ENCODE measurements around the gene AFMID. TPM values are rescaled to one million over a fixed set of nuclear protein-coding genes. Genes with fewer than 3 reads are reported as not detected.
"Not testable (repeated sequence)": the region's sequence is repeated elsewhere in the genome, so short reads cannot be mapped to it uniquely, and the experiment has no call there.

Gene AFMID
- total and polyA plus RNA-seq, 2 donors (not counting 3 experiments of a cell fraction or from before 2014, with no cell fraction given) = 33.5 to 42.9 TPM

GRCh38 chr17:78138204-78139060 lies 48.7 kb upstream of the AFMID start:
- no TSS peak for BruUV-seq (replicated peaks)
- H3K9me1 ChIP-seq (replicated peaks; ENCODE audit: control insufficient read depth, extremely low read depth, insufficient read depth, low read length) = no peaks in the 10 kb centered on the region
- ChIA-PET CTCF (interaction anchor here (0.8 to 1.3 kb wide), 6 partner anchors 11 to 124 kb away, joined by 3 to 5 read pairs (median 4); no protein-coding TSS in a partner anchor), POLR2A (no interaction called here)
- H4K20me1 ChIP-seq (replicated peaks; ENCODE audit: control insufficient read depth, extremely low read depth, insufficient read depth, low read length) = no peaks in the 10 kb centered on the region
- H3K4me1 ChIP-seq (ENCODE audit: control insufficient read depth, extremely low read depth, insufficient read depth, low read length) = peaks cover 14% of the 10 kb centered on the region
- no peak overlapping the region for H3K27ac ChIP-seq (ENCODE audit: insufficient read depth, low read depth, low read length)
- DNase-seq (ENCODE audit: low read depth, low spot score) = no peak
- H3K27me3 ChIP-seq (ENCODE audit: control insufficient read depth in 2 of 2, insufficient read depth in 2 of 2, low read length in 2 of 2) = no peaks in the 10 kb centered on the region
- no peak overlapping the region for H2AFZ ChIP-seq (ENCODE audit: low read depth, low read length)
- intact Hi-C loops (cut with micrococcal nuclease) (no loop called here), dilution Hi-C loops (cut with MboI; ENCODE audit: extremely low pct_ligation_motif_present, low sequenced_read_pairs) (no loop called here)
- FAIRE-seq = no peak
- no peaks in the 10 kb centered on the region for H3K79me2 ChIP-seq (ENCODE audit: control insufficient read depth, insufficient read depth, low read length)
- H3K9me3 ChIP-seq (replicated peaks; ENCODE audit: control insufficient read depth, insufficient read depth, low read length) = no peaks in the 10 kb centered on the region
- no peak for TF ChIP-seq JUN (IDR thresholded peaks at IDR 0.05; ENCODE audit: borderline replicate concordance, insufficient read depth, insufficient read length, low read depth)
- TF ChIP-seq GATA2 (IDR thresholded peaks at IDR 0.05; ENCODE audit: insufficient read depth, insufficient read length, low read depth, low read length) = no peak
- TF ChIP-seq POLR2A (IDR thresholded peaks at IDR 0.05; ENCODE audit: low read depth, low read length) = no peak
- TF ChIP-seq, protein P1, sequence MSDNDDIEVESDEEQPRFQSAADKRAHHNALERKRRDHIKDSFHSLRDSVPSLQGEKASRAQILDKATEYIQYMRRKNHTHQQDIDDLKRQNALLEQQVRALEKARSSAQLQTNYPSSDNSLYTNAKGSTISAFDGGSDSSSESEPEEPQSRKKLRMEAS (IDR thresholded peaks at IDR 0.05; ENCODE audit: insufficient read depth, insufficient read length) = no peak
- H3K36me3 ChIP-seq (ENCODE audit: control insufficient read depth in 2 of 2, extremely low read depth in 1 of 2, insufficient read depth in 2 of 2, low read length in 2 of 2) = no peaks in the 10 kb centered on the region
- H3K4me3 ChIP-seq (replicated peaks in 1 of 3; ENCODE audit: insufficient read depth in 1 of 3, low read depth in 1 of 3, low read length in 3 of 3) = no peak overlapping the region
- no peak overlapping the region for H3K4me2 ChIP-seq (ENCODE audit: insufficient read depth, low read length)
- H3K9ac ChIP-seq (replicated peaks; ENCODE audit: extremely low read depth, insufficient read depth, low read length) = no peak overlapping the region

DNA sequence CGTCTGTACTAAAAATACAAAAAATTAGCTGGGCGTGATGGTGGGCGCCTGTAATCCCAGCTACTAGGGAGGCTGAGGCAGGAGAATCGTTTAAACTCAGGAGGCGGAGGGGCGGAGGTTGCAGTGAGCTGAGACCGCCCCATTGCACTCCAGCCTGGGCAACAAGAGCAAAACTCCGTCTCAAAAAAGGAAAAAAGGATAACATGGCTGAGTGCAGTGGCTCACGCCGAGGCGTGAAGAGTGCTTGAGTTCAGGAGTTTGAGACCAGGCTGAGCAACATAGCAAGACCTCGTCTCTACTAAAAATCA lies 47.3 kb upstream of the AFMID start:
- not testable (repeated sequence) for H3K27ac ChIP-seq (ENCODE audit: insufficient read depth, low read depth, low read length)

More for the DNA sequence above, 47.3 kb upstream of the AFMID start:
- dilution Hi-C loops (cut with MboI; ENCODE audit: extremely low pct_ligation_motif_present, low sequenced_read_pairs); H3K4me3 ChIP-seq (replicated peaks in 1 of 3; ENCODE audit: insufficient read depth in 1 of 3, low read depth in 1 of 3, low read length in 3 of 3); H3K27me3 ChIP-seq (ENCODE audit: control insufficient read depth in 2 of 2, insufficient read depth in 2 of 2, low read length in 2 of 2); H3K4me2 ChIP-seq (ENCODE audit: insufficient read depth, low read length); DNase-seq (ENCODE audit: low read depth, low spot score); H2AFZ ChIP-seq (ENCODE audit: low read depth, low read length); H4K20me1 ChIP-seq (replicated peaks; ENCODE audit: control insufficient read depth, extremely low read depth, insufficient read depth, low read length); H3K36me3 ChIP-seq (ENCODE audit: control insufficient read depth in 2 of 2, extremely low read depth in 1 of 2, insufficient read depth in 2 of 2, low read length in 2 of 2); H3K9ac ChIP-seq (replicated peaks; ENCODE audit: extremely low read depth, insufficient read depth, low read length); H3K9me1 ChIP-seq (replicated peaks; ENCODE audit: control insufficient read depth, extremely low read depth, insufficient read depth, low read length); FAIRE-seq; BruUV-seq (replicated peaks); H3K9me3 ChIP-seq (replicated peaks; ENCODE audit: control insufficient read depth, insufficient read depth, low read length); H3K79me2 ChIP-seq (ENCODE audit: control insufficient read depth, insufficient read depth, low read length); POLR2A ChIA-PET: not testable (repeated sequence)
- CTCF ChIA-PET = interaction anchor here (1.0 to 1.6 kb wide), 2 partner anchors 12 to 36 kb away, joined by 3 to 4 read pairs; partner anchors contain the start of gene TMC6
- H3K4me1 ChIP-seq (ENCODE audit: control insufficient read depth, extremely low read depth, insufficient read depth, low read length) = peaks cover 22% of the 10 kb centered on the region
- intact Hi-C loops (cut with micrococcal nuclease) = loop anchor here (1.0 to 2.0 kb wide), 3 partner anchors 11 to 47 kb away; partner anchors contain the start of genes AFMID, SYNGR2 and TK1
